ENCODE results near the gene FCSK.

FCSK gene

GRCh38 chr16:70455910-70456309, 1.5 kb downstream of the FCSK start:
- ChIA-PET CTCF (interaction anchor here (0.6 to 1.2 kb wide), 4 partner anchors 55 to 68 kb away, joined by 3 to 5 read pairs (median 4); no protein-coding TSS in a partner anchor), POLR2A (interaction anchor here (1.1 to 3.8 kb wide), 2 partner anchors 16 to 75 kb away, joined by 3 to 31 read pairs; partner anchors contain the start of gene ST3GAL2)
- no peak overlapping the region for H3K4me3 ChIP-seq (ENCODE audit: low read depth, low read length)
- TF ChIP-seq ZNF48 (tag by site-specific recombination; IDR thresholded peaks at IDR 0.05) (no peak), CTCF (tag by site-specific recombination; IDR thresholded peaks at IDR 0.05) (peak; percentile 9; the same call in 1 of the 2 replicates), ZNF624 (tag by site-specific recombination; IDR thresholded peaks at IDR 0.05) (no peak), ZNF596 (tag by site-specific recombination; IDR thresholded peaks at IDR 0.05) (no peak)
- no peak overlapping the region for H3K27ac ChIP-seq (ENCODE audit: extremely low read depth, low read depth, low read length)
- no peaks in the 10 kb centered on the region for H3K4me1 ChIP-seq (ENCODE audit: control insufficient read depth, insufficient read depth, low read length)
- H3K36me3 ChIP-seq (ENCODE audit: control insufficient read depth in 2 of 2, insufficient read depth in 1 of 2, low read length in 2 of 2), result no peaks in the 10 kb centered on the region; a peak in 1 of 3 replicates
- H3K9me3 ChIP-seq (ENCODE audit: control insufficient read depth, insufficient read depth, low read depth, low read length), result no peaks in the 10 kb centered on the region

DNA sequence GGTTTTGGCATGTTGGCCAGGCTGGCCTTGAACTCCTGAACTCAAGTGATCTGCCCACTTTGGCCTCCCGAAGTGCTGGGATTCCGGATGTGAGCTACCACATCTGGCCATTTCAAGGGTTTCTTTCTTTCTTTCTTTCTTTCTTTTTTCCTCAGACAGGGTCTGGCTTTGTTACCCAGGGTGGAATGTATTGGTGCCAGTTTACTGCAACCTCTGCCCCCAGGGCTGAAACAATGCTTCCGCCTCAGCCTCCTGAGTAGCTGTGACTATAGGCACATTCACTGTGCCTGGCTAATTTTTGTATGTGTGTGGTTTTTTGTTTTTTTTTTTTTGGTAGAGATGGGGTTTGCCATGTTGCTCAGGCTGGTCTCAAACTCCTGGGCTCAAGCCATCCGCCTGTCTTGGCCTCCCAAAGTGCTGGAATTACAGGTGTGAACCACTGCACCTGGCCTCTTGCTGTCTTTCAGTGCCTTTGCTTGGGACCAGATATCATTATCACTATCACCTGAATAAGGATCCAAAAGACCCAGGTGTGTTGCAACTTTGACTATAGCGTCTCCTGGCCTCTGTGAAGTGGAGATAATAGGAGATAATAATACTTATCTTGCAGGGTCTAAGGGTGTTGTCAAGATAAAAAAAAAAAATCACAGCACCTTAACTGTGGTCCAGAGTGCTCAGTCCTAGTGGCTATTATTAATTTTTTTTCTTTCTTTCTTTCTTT, 3.2 kb downstream of the FCSK start:
- CTCF ChIA-PET, result no interaction called here
- TF ChIP-seq YY1 (tag by site-specific recombination; IDR thresholded peaks at IDR 0.05) (no peak), ZNF521 (tag by site-specific recombination; IDR thresholded peaks at IDR 0.05) (no peak), ZNF600 (tag by site-specific recombination; IDR thresholded peaks at IDR 0.05) (no peak), ZNF629 (tag by site-specific recombination; IDR thresholded peaks at IDR 0.05) (no peak), ZSCAN30 (tag by site-specific recombination; IDR thresholded peaks at IDR 0.05) (no peak), KLF1 (tag by site-specific recombination; IDR thresholded peaks at IDR 0.05) (no peak)
- TF ChIP-seq, protein P1, sequence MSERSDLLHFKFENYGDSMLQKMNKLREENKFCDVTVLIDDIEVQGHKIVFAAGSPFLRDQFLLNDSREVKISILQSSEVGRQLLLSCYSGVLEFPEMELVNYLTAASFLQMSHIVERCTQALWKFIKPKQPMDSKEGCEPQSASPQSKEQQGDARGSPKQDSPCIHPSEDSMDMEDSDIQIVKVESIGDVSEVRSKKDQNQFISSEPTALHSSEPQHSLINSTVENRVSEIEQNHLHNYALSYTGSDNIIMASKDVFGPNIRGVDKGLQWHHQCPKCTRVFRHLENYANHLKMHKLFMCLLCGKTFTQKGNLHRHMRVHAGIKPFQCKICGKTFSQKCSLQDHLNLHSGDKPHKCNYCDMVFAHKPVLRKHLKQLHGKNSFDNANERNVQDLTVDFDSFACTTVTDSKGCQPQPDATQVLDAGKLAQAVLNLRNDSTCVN (tag by site-specific recombination; optimal IDR thresholded peaks at IDR 0.05), result no peak
- TF ChIP-seq, protein P2, sequence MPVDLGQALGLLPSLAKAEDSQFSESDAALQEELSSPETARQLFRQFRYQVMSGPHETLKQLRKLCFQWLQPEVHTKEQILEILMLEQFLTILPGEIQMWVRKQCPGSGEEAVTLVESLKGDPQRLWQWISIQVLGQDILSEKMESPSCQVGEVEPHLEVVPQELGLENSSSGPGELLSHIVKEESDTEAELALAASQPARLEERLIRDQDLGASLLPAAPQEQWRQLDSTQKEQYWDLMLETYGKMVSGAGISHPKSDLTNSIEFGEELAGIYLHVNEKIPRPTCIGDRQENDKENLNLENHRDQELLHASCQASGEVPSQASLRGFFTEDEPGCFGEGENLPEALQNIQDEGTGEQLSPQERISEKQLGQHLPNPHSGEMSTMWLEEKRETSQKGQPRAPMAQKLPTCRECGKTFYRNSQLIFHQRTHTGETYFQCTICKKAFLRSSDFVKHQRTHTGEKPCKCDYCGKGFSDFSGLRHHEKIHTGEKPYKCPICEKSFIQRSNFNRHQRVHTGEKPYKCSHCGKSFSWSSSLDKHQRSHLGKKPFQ (tag by site-specific recombination; IDR thresholded peaks at IDR 0.05), result no peak
- TF ChIP-seq, protein P3, sequence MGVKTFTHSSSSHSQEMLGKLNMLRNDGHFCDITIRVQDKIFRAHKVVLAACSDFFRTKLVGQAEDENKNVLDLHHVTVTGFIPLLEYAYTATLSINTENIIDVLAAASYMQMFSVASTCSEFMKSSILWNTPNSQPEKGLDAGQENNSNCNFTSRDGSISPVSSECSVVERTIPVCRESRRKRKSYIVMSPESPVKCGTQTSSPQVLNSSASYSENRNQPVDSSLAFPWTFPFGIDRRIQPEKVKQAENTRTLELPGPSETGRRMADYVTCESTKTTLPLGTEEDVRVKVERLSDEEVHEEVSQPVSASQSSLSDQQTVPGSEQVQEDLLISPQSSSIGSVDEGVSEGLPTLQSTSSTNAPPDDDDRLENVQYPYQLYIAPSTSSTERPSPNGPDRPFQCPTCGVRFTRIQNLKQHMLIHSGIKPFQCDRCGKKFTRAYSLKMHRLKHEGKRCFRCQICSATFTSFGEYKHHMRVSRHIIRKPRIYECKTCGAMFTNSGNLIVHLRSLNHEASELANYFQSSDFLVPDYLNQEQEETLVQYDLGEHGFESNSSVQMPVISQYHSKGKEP (tag by site-specific recombination; IDR thresholded peaks at IDR 0.05), result no peak

GRCh38 chr16:70460737-70461261, 6.4 kb downstream of the FCSK start:
- ChIA-PET CTCF (interaction anchor here (0.7 to 1.0 kb wide), 2 partner anchors 12 to 79 kb away, joined by 3 to 7 read pairs; no protein-coding TSS in a partner anchor), POLR2A (interaction anchor here (1.5 kb wide), 1 partner anchor 79 kb away, joined by 6 read pairs; no protein-coding TSS in a partner anchor)
- no peaks in the 10 kb centered on the region for H3K4me1 ChIP-seq (ENCODE audit: control insufficient read depth, insufficient read depth, low read length)
- H3K27ac ChIP-seq (ENCODE audit: extremely low read depth, low read depth, low read length), result no peak overlapping the region
- TF ChIP-seq ZBTB6 (tag by site-specific recombination; IDR thresholded peaks at IDR 0.05) (no peak), ZIC2 (tag by site-specific recombination; IDR thresholded peaks at IDR 0.05) (peak; percentile 23; the same call in 1 of the 2 replicates), EGR2 (tag by site-specific recombination; IDR thresholded peaks at IDR 0.05; ENCODE audit: low read depth) (peak; percentile 48)
- H3K36me3 ChIP-seq (ENCODE audit: control insufficient read depth in 2 of 2, insufficient read depth in 1 of 2, low read length in 2 of 2), result peaks cover 0 to 11% of the 10 kb centered on the region in 2 experiments; a peak in 2 of 3 replicates
- no peaks in the 10 kb centered on the region for H3K9me3 ChIP-seq (ENCODE audit: control insufficient read depth, insufficient read depth, low read depth, low read length)
- no peak overlapping the region for H3K4me3 ChIP-seq (ENCODE audit: low read depth, low read length)

More for the DNA sequence above, 3.2 kb downstream of the FCSK start:
- POLR2A ChIA-PET, result interaction anchor here (0.6 kb wide), 1 partner anchor 99 kb away, joined by 3 read pairs; no protein-coding TSS in a partner anchor
- Histone ChIP-seq H3K4me3 (ENCODE audit: low read depth, low read length) (no peak overlapping the region), H3K36me3 (ENCODE audit: control insufficient read depth in 2 of 2, insufficient read depth in 1 of 2, low read length in 2 of 2) (no peaks in the 10 kb centered on the region; a peak in 1 of 3 replicates), H3K9me3 (ENCODE audit: control insufficient read depth, insufficient read depth, low read depth, low read length) (no peaks in the 10 kb centered on the region), H3K4me1 (ENCODE audit: control insufficient read depth, insufficient read depth, low read length) (no peaks in the 10 kb centered on the region), H3K27ac (ENCODE audit: extremely low read depth, low read depth, low read length) (no peak overlapping the region)

Data from HEK293 (cell line).